Measurements from ENCODE around the gene OR4K5.
"Not testable (repeated sequence)": the region's sequence is repeated elsewhere in the genome, so short reads cannot be mapped to it uniquely, and the experiment has no call there.

Gene OR4K5

GRCh38 chr14:19949218-19949617, 28.8 kb downstream of the OR4K5 start:
- H3K36me3 Mint-ChIP-seq: no peaks in the 10 kb centered on the region
- peaks cover 3% of the 10 kb centered on the region for H3K9me3 Mint-ChIP-seq
- no peak overlapping the region for H3K4me3 Mint-ChIP-seq
- no peak for DNase-seq (ENCODE audit: low spot score in 2 of 2)
- ATAC-seq: no peak
- peaks cover 5% of the 10 kb centered on the region for H3K4me1 Mint-ChIP-seq
- H3K27ac Mint-ChIP-seq: no peak overlapping the region

DNA sequence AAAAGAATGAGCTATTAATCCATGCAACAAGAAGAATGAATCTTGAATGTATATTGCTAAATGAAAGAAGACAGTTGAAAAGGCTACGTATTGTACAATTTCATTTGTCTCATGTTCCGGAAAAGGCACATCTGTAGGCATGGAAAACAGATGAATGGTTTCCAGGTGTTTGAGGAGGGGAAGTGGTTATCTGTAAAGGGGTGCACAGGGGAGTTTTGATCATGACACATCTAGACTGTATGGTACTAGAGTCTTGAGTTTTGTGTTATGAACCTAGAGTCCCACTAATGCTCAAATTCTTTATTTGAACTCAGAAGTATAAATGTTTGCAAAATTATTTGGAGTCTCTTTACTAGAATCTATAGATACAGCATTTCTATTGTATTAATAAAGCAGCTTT, 49.3 kb downstream of the OR4K5 start:
- not testable (repeated sequence) for H3K4me3 Mint-ChIP-seq; H3K36me3 Mint-ChIP-seq; DNase-seq (ENCODE audit: low spot score in 2 of 2); ATAC-seq; H3K9me3 Mint-ChIP-seq; H3K4me1 Mint-ChIP-seq; H3K27ac Mint-ChIP-seq

Measured in stimulated activated effector memory CD8-positive, alpha-beta T cell treated with anti-CD3 and anti-CD28 coated beads, Interleukin-12 subunit alpha, Interleukin-12 subunit beta, amount 100 ng/mL, for 72 hours (primary cell).